ENCODE data around the gene ABCA2. TPM values are rescaled to one million over a fixed set of nuclear protein-coding genes. Genes with fewer than 3 reads are reported as not detected.
A peak's percentile ranks its signal among the peaks of the same experiment; 100 is the strongest.

Gene ABCA2
- total RNA-seq, 2 experiments from 2014 or later = 11.8 to 16.2 TPM

GRCh38 chr9:137066096-137066861 is 38.2 kb upstream of the ABCA2 start:
- intact Hi-C loops (cut with micrococcal nuclease) = no loop called here
- TF ChIP-seq CTCF (IDR thresholded peaks at IDR 0.05) = no peak
- H3K27me3 Mint-ChIP-seq = peaks cover 1% of the 10 kb centered on the region
- DNase-seq = no peak
- ChIA-PET POLR2A (interaction anchor here (0.7 to 1.1 kb wide), 2 partner anchors 14 to 21 kb away, joined by 3 to 5 read pairs; partner anchors contain the start of gene MAN1B1), CTCF (interaction anchor here (0.9 to 11.3 kb wide), 12 partner anchors 7 to 279 kb away, joined by 3 to 164 read pairs (median 16); partner anchors contain the start of genes ABCA2, ENTPD2, FUT7 and NPDC1)
- no peaks in the 10 kb centered on the region for H3K9me3 Mint-ChIP-seq
- peaks cover 3% of the 10 kb centered on the region for H3K36me3 Mint-ChIP-seq (ENCODE audit: low read depth)
- ATAC-seq = no peak
- no peak overlapping the region for H3K4me3 Mint-ChIP-seq
- H3K27ac Mint-ChIP-seq = no peak overlapping the region
- H3K4me1 Mint-ChIP-seq (ENCODE audit: low read depth) = peaks cover 7% of the 10 kb centered on the region

DNA sequence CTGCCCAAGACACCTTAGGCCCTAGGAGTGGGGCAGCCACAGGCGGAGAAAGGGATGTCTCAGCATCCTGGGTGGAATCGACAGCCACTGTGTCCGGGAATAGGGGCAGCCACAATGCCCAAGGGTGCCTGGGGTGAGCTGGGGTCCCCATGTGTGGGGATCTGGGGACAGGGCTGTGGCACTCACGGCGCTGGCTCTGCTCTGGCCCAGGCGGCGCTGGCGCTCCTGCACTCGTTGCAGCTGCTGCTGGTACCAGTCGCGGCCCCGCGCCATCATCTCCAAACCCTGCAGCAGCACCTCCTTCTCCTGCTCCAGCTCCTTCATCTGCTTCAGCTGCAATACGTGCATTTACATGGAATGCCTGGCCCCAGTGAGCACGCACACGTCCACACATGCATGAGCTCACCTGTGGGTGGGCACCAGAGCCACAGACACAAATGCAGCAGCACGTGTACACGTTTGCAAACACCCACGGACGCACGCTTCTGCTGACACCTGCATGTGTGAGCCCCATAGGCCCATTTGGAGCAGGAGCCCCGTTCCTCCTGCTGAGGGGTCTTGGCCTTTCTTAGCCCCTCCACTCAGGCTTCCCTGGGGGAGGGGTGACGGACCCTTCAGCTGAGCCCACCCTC is 37.4 kb upstream of the ABCA2 start:
- peaks cover 1% of the 10 kb centered on the region for H3K27me3 Mint-ChIP-seq
- no peak overlapping the region for H3K27ac Mint-ChIP-seq
- peaks cover 7% of the 10 kb centered on the region for H3K4me1 Mint-ChIP-seq (ENCODE audit: low read depth)
- H3K4me3 Mint-ChIP-seq = no peak overlapping the region
- no peaks in the 10 kb centered on the region for H3K9me3 Mint-ChIP-seq
- ATAC-seq = no peak
- ChIA-PET POLR2A (interaction anchor here (0.7 to 1.1 kb wide), 2 partner anchors 13 to 21 kb away, joined by 3 to 5 read pairs; partner anchors contain the start of gene MAN1B1), CTCF (interaction anchor here (0.7 to 11.3 kb wide), 8 partner anchors 10 to 171 kb away, joined by 3 to 164 read pairs (median 16); partner anchors contain the start of genes ABCA2, ENTPD2, FUT7 and NPDC1)
- peaks cover 3% of the 10 kb centered on the region for H3K36me3 Mint-ChIP-seq (ENCODE audit: low read depth)
- no peak for TF ChIP-seq CTCF (IDR thresholded peaks at IDR 0.05)
- intact Hi-C loops (cut with micrococcal nuclease) = no loop called here
- DNase-seq = no peak

DNA sequence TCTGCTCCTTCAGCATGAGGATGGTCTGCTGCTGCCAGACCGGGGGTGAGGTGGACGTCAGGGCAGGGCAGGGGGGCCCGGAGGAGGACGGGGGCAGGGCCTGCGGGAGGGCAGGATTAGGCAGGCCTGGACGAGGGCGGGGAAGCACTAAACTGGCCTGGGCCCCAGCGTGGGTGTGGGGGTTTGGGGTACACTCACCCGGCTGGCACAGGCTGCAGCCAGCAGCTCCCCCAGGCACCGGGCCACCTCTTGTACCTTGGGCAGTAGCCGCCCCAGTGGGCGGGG is 36.8 kb upstream of the ABCA2 start:
- CTCF ChIA-PET = interaction anchor here (1.0 to 11.3 kb wide), 8 partner anchors 9 to 293 kb away, joined by 3 to 164 read pairs (median 14); partner anchors contain the start of genes ABCA2, FUT7 and NPDC1
- H3K27me3 Mint-ChIP-seq = peaks cover 1% of the 10 kb centered on the region
- no peak for TF ChIP-seq CTCF (IDR thresholded peaks at IDR 0.05)
- H3K9me3 Mint-ChIP-seq = no peaks in the 10 kb centered on the region
- peaks cover 3% of the 10 kb centered on the region for H3K36me3 Mint-ChIP-seq (ENCODE audit: low read depth)
- no peak for ATAC-seq
- H3K4me1 Mint-ChIP-seq (ENCODE audit: low read depth) = peaks cover 7% of the 10 kb centered on the region
- intact Hi-C loops (cut with micrococcal nuclease) = no loop called here
- no peak overlapping the region for H3K27ac Mint-ChIP-seq
- no peak overlapping the region for H3K4me3 Mint-ChIP-seq
- POLR2A ChIA-PET = interaction anchor here (0.8 kb wide), 1 partner anchor 126 kb away, joined by 3 read pairs; no protein-coding TSS in a partner anchor
- DNase-seq = no peak

- peak; percentile 35 for ATAC-seq
- intact Hi-C loops (cut with micrococcal nuclease) = no loop called here
These were observed 36.2 kb upstream of the ABCA2 start for GRCh38 chr9:137064027-137064879.

More at GRCh38 chr9:137064027-137064879, 36.2 kb upstream of the ABCA2 start:
- Mint-ChIP-seq H3K4me3 (no peak overlapping the region), H3K9me3 (no peaks in the 10 kb centered on the region), H3K36me3 (ENCODE audit: low read depth) (peaks cover 3% of the 10 kb centered on the region), H3K4me1 (ENCODE audit: low read depth) (peaks cover 7% of the 10 kb centered on the region), H3K27ac (no peak overlapping the region), H3K27me3 (peaks cover 1% of the 10 kb centered on the region)
- TF ChIP-seq CTCF (IDR thresholded peaks at IDR 0.05) = peak; percentile 98
- peak; percentile 68 for DNase-seq
- CTCF ChIA-PET = interaction anchor here (0.7 to 11.3 kb wide), 23 partner anchors 8 to 292 kb away, joined by 3 to 164 read pairs (median 3); partner anchors contain the start of genes ABCA2, FUT7, MAN1B1 and NPDC1
- POLR2A ChIA-PET = interaction anchor here (0.8 to 1.2 kb wide), 2 partner anchors 22 to 126 kb away, joined by 3 to 4 read pairs; no protein-coding TSS in a partner anchor
